ENCODE data around the gene CRB1.
"Not testable (repeated sequence)": the region's sequence is repeated elsewhere in the genome, so short reads cannot be mapped to it uniquely, and the experiment has no call there.

CRB1 gene

GRCh38 chr1:197486946-197487345 lies 218.9 kb downstream of the CRB1 start:
- Histone ChIP-seq H3K4me3 (ENCODE audit: low read length) (no peak overlapping the region), H3K9ac (ENCODE audit: low read length) (no peak overlapping the region), H3K27me3 (ENCODE audit: control insufficient read depth, insufficient read depth, low read length) (no peaks in the 10 kb centered on the region), H3K27ac (ENCODE audit: low read depth, low read length) (no peak overlapping the region), H3K4me1 (ENCODE audit: control insufficient read depth, insufficient read depth, low read length) (no peaks in the 10 kb centered on the region), H3K36me3 (ENCODE audit: control insufficient read depth, insufficient read depth, low read length) (no peaks in the 10 kb centered on the region)

- H3K27me3 ChIP-seq (ENCODE audit: control insufficient read depth, insufficient read depth, low read length); H3K4me3 ChIP-seq (ENCODE audit: low read length); H3K4me1 ChIP-seq (ENCODE audit: control insufficient read depth, insufficient read depth, low read length); H3K36me3 ChIP-seq (ENCODE audit: control insufficient read depth, insufficient read depth, low read length); H3K27ac ChIP-seq (ENCODE audit: low read depth, low read length); H3K9ac ChIP-seq (ENCODE audit: low read length): not testable (repeated sequence)
Observed at GRCh38 chr1:197491505-197491904, 223.5 kb downstream of the CRB1 start.

GRCh38 chr1:197496722-197497121 lies 228.7 kb downstream of the CRB1 start:
- Histone ChIP-seq H3K9ac (ENCODE audit: low read length) (no peak overlapping the region), H3K27me3 (ENCODE audit: control insufficient read depth, insufficient read depth, low read length) (no peaks in the 10 kb centered on the region), H3K4me1 (ENCODE audit: control insufficient read depth, insufficient read depth, low read length) (no peaks in the 10 kb centered on the region), H3K36me3 (ENCODE audit: control insufficient read depth, insufficient read depth, low read length) (no peaks in the 10 kb centered on the region), H3K4me3 (ENCODE audit: low read length) (no peak overlapping the region), H3K27ac (ENCODE audit: low read depth, low read length) (no peak overlapping the region)

GRCh38 chr1:197510691-197511378 lies 242.8 kb downstream of the CRB1 start:
- Histone ChIP-seq H3K27me3 (ENCODE audit: control insufficient read depth, insufficient read depth, low read length) (no peaks in the 10 kb centered on the region), H3K27ac (ENCODE audit: low read depth, low read length) (no peak overlapping the region), H3K9ac (ENCODE audit: low read length) (no peak overlapping the region)

GRCh38 chr1:197515421-197515820 lies 247.4 kb downstream of the CRB1 start:
- H3K9ac ChIP-seq (ENCODE audit: low read length) = no peak overlapping the region
- no peaks in the 10 kb centered on the region for H3K4me1 ChIP-seq (ENCODE audit: control insufficient read depth, insufficient read depth, low read length)
- H3K36me3 ChIP-seq (ENCODE audit: control insufficient read depth, insufficient read depth, low read length) = peaks cover 3% of the 10 kb centered on the region
- no peak overlapping the region for H3K27ac ChIP-seq (ENCODE audit: low read depth, low read length)
- H3K4me3 ChIP-seq (ENCODE audit: low read length) = no peak overlapping the region
- H3K27me3 ChIP-seq (ENCODE audit: control insufficient read depth, insufficient read depth, low read length) = no peaks in the 10 kb centered on the region

More at GRCh38 chr1:197510691-197511378, 242.8 kb downstream of the CRB1 start:
- no peaks in the 10 kb centered on the region for H3K4me1 ChIP-seq (ENCODE audit: control insufficient read depth, insufficient read depth, low read length)
- H3K4me3 ChIP-seq (ENCODE audit: low read length) = no peak overlapping the region
- peaks cover 4% of the 10 kb centered on the region for H3K36me3 ChIP-seq (ENCODE audit: control insufficient read depth, insufficient read depth, low read length)

- no peaks in the 10 kb centered on the region for H3K27me3 ChIP-seq (ENCODE audit: control insufficient read depth, insufficient read depth, low read length)
- H3K36me3 ChIP-seq (ENCODE audit: control insufficient read depth, insufficient read depth, low read length) = no peaks in the 10 kb centered on the region
- no peak overlapping the region for H3K27ac ChIP-seq (ENCODE audit: low read depth, low read length)
- no peaks in the 10 kb centered on the region for H3K4me1 ChIP-seq (ENCODE audit: control insufficient read depth, insufficient read depth, low read length)
- H3K9ac ChIP-seq (ENCODE audit: low read length) = no peak overlapping the region
- H3K4me3 ChIP-seq (ENCODE audit: low read length) = no peak overlapping the region
Observed at GRCh38 chr1:197519741-197520334, 251.8 kb downstream of the CRB1 start.

GRCh38 chr1:197521118-197521739 lies 253.2 kb downstream of the CRB1 start:
- Histone ChIP-seq H3K27me3 (ENCODE audit: control insufficient read depth, insufficient read depth, low read length) (no peaks in the 10 kb centered on the region), H3K36me3 (ENCODE audit: control insufficient read depth, insufficient read depth, low read length) (no peaks in the 10 kb centered on the region), H3K27ac (ENCODE audit: low read depth, low read length) (no peak overlapping the region), H3K9ac (ENCODE audit: low read length) (no peak overlapping the region), H3K4me3 (ENCODE audit: low read length) (no peak overlapping the region), H3K4me1 (ENCODE audit: control insufficient read depth, insufficient read depth, low read length) (no peaks in the 10 kb centered on the region)

- H3K9ac ChIP-seq (ENCODE audit: low read length) = no peak overlapping the region
- H3K27ac ChIP-seq (ENCODE audit: low read depth, low read length) = no peak overlapping the region
- no peaks in the 10 kb centered on the region for H3K36me3 ChIP-seq (ENCODE audit: control insufficient read depth, insufficient read depth, low read length)
- no peak overlapping the region for H3K4me3 ChIP-seq (ENCODE audit: low read length)
- no peaks in the 10 kb centered on the region for H3K27me3 ChIP-seq (ENCODE audit: control insufficient read depth, insufficient read depth, low read length)
- no peaks in the 10 kb centered on the region for H3K4me1 ChIP-seq (ENCODE audit: control insufficient read depth, insufficient read depth, low read length)
Observed at GRCh38 chr1:197526736-197527371, 258.8 kb downstream of the CRB1 start.
